B cell (primary cell): Measurements from ENCODE around the gene FAM184B. TPM values are rescaled to one million over a fixed set of nuclear protein-coding genes. Genes with fewer than 3 reads are reported as not detected.

ENCODE experiments used
- ATAC-seq: fragments of 200-7000 bp; cut with Tn5 transposase; one replicate; pipeline ENCODE4 v1.10.0; 2021; ENCODE audit warnings: low read depth, mild to moderate bottlenecking, moderate number of reproducible peaks, moderate library complexity
- CTCF ChIA-PET: fragments of 350-600 bp; sonication (Branson Sonifier 250); formaldehyde crosslinking; loops from one replicate; lab custom pipeline; 2021; ENCODE audit warnings: antibody characterized with exemption, inconsistent platforms; lab: Charles Lee
- POLR2A ChIA-PET: fragments of 350-600 bp; sonication (Branson Sonifier 250); formaldehyde crosslinking; loops from one replicate; lab custom pipeline; 2021; ENCODE audit warnings: antibody characterized with exemption; lab: Charles Lee
- DNase-seq: peaks from one replicate; pipeline ENCODE4 v3.0.0; 2013
- H2AFZ ChIP-seq: 2 replicates; pipeline ENCODE4 v1.6.1; 2012; ENCODE audit warnings: mild to moderate bottlenecking, low read depth, low read length; ENCODE audit not compliant: insufficient read depth, poor library complexity, severe bottlenecking
- H3K27ac ChIP-seq, 2 donors: 1 replicate in 1 of 2; 2 replicates in 1 of 2; pipeline ENCODE4 v1.5.1; 2012 to 2013; ENCODE audit warnings: low read length in 2 of 2, mild to moderate bottlenecking in 2 of 2, moderate library complexity in 1 of 2
- H3K27me3 ChIP-seq, 4 experiments: fragments of 200-600 bp in 1 of 4; sonication (generic) in 1 of 4; replicated peaks in 1 of 4; 1 replicate in 2 of 4; 2 replicates in 2 of 4; pipeline versions ENCODE4 v1.6.1 to v1.7.0; 2013 to 2016; ENCODE audit warnings: low read length in 3 of 4, mild to moderate bottlenecking in 2 of 4, mixed read lengths in 1 of 4, moderate library complexity in 1 of 4; ENCODE audit not compliant: insufficient read depth in 4 of 4, control insufficient read depth in 3 of 4; ENCODE audit errors: control extremely low read depth in 1 of 4
- H3K36me3 ChIP-seq, 2 experiments: replicated peaks in 1 of 2; 1 replicate in 1 of 2; 2 replicates in 1 of 2; pipeline versions ENCODE4 v1.6.1 to v1.7.1; 2013; ENCODE audit warnings: low read length in 1 of 2; ENCODE audit not compliant: insufficient read depth in 2 of 2, control insufficient read depth in 1 of 2; ENCODE audit errors: control extremely low read depth in 1 of 2, extremely low read depth in 1 of 2
- H3K4me1 ChIP-seq, 2 donors: fragments of 200-600 bp in 1 of 2; sonication (generic) in 1 of 2; 1 replicate in 1 of 2; 2 replicates in 1 of 2; pipeline versions ENCODE4 v1.5.1 to v1.6.1; 2013 to 2017; ENCODE audit warnings: low read length in 2 of 2; ENCODE audit not compliant: control insufficient read depth in 2 of 2, insufficient read depth in 2 of 2
- H3K4me2 ChIP-seq: replicated peaks from 2 replicates; pipeline ENCODE3; 2012; ENCODE audit warnings: mild to moderate bottlenecking, low read depth, low read length; ENCODE audit not compliant: poor library complexity, severe bottlenecking
- H3K4me3 ChIP-seq, 5 experiments: fragments of 200-600 bp in 1 of 5; sonication (generic) in 1 of 5; 1 replicate in 3 of 5; 2 replicates in 2 of 5; pipeline versions ENCODE4 v1.5.1 to v1.7.0; 2011 to 2016; ENCODE audit warnings: low read length in 4 of 5, mild to moderate bottlenecking in 4 of 5, low read depth in 2 of 5, control low read depth in 1 of 5, moderate library complexity in 1 of 5; ENCODE audit not compliant: insufficient read depth in 1 of 5; ENCODE audit errors: control extremely low read depth in 1 of 5, extremely low read depth in 1 of 5
- H3K79me2 ChIP-seq: fragments of 200-600 bp; sonication (generic); one replicate; pipeline ENCODE4 v1.6.0; 2016; ENCODE audit warnings: low read length; ENCODE audit not compliant: control insufficient read depth, insufficient read depth
- H3K9ac ChIP-seq: fragments of 200-600 bp; sonication (generic); 2 replicates; pipeline ENCODE4 v1.6.1; 2017; ENCODE audit warnings: mild to moderate bottlenecking, low read length, moderate library complexity
- H3K9me3 ChIP-seq, 3 donors: one replicate each; pipeline versions ENCODE4 v1.6.1 to v1.7.1; 2013; ENCODE audit warnings: low read length in 2 of 3; ENCODE audit not compliant: control insufficient read depth in 2 of 3, insufficient read depth in 1 of 3; ENCODE audit errors: control extremely low read depth in 1 of 3
- H4K20me1 ChIP-seq: 2 replicates; pipeline ENCODE4 v1.6.0; 2012; ENCODE audit warnings: mild to moderate bottlenecking, low read length; ENCODE audit not compliant: insufficient read depth, control insufficient read depth, poor library complexity, severe bottlenecking
- H3K27ac Mint-ChIP-seq: one replicate; pipeline ENCODE4 v1.8.0; 2021; ENCODE audit warnings: mixed read lengths
- H3K27me3 Mint-ChIP-seq: one replicate; pipeline ENCODE4 v1.8.0; 2021; ENCODE audit warnings: mixed read lengths
- H3K4me1 Mint-ChIP-seq: one replicate; pipeline ENCODE4 v1.8.0; 2021; ENCODE audit warnings: mixed read lengths
- H3K4me3 Mint-ChIP-seq: one replicate; pipeline ENCODE4 v1.8.0; 2021; ENCODE audit warnings: mixed read lengths
- H3K9me3 Mint-ChIP-seq: one replicate; pipeline ENCODE4 v1.8.0; 2022; ENCODE audit warnings: mixed read lengths; ENCODE audit not compliant: insufficient read depth
- EZH2 ChIP-seq: IDR thresholded peaks from 2 replicates; pipeline ENCODE4 v1.6.1; 2012; ENCODE audit warnings: borderline replicate concordance, low read depth, mild to moderate bottlenecking, moderate library complexity, low read length; ENCODE audit not compliant: insufficient read depth, poor library complexity, severe bottlenecking
- WGBS: methylation state at CpG from one replicate; pipeline ENCODE4 v1.1.5; 2013; ENCODE audit warnings: missing lambda C conversion rate; ENCODE audit not compliant: insufficient coverage; 5-methylcytosine and 5-hydroxymethylcytosine counted together
- intact Hi-C: fragments of 100-400 bp; cut with micrococcal nuclease; formaldehyde crosslinking; loops from one replicate; pipeline ENCODE4 v1.10.0; 2022
- polyA plus RNA-seq: library from polyadenylated mRNA; depleted of rRNA; stranded (reverse); fragments of >200 nt; gene quantifications from 2 replicates; pipeline ENCODE4 v1.2.3, GENCODE V29; 2012
- total RNA-seq, 2 donors: library from RNA; stranded (reverse); fragments of 120-200 nt in 1 of 2; gene quantifications; 1 replicate in 1 of 2; 2 replicates in 1 of 2; pipeline versions ENCODE4 v1.2.3 to v1.2.4, GENCODE V29; 2013 to 2022
- TF ChIP-seq, protein P1 (sequence below): fragments of 200-600 bp; IDR thresholded peaks from one replicate; pipeline ENCODE4 v1.8.0; 2022; ENCODE audit warnings: antibody characterized with exemption, mild to moderate bottlenecking

FAM184B gene
- total and polyA plus RNA-seq, 2 donors (not counting 1 experiment from before 2014, with no cell fraction given) = not detected

DNA sequence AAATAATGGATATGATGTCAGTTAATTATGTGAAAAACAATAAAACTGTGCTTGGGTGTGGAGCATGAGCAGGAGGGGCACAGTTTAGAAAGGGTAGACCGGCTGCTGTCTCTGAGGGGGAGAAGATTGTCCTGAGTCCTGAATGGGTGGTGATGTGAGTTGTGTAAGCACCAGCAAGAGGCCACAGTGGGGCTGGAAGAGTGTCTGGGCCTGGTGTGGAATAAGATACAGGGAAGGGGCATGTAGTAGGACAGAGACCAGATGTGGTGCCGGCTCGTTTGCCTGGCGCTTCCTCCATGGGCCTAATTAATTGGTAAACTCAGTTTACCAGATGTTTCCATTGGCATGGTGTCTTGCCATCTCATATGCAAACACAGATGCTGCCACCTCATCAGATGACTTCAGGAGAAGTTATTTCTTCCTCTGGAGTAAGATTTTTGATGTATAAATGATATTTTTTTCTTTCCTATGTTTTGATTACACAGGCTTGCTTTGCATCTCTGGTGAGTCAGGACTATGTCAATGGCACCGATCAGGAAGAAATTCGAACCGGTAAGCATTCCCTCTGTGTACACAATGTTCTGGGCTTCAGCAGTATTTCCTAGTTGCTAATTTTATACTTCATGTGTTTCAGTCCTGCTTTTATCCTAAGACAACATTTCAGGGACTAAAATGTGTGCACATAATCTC lies 161.9 kb downstream of the FAM184B start:
- DNase-seq = no peak
- intact Hi-C loops = no loop called here
- H4K20me1 ChIP-seq = peaks cover 73% of the 10 kb centered on the region
- CTCF ChIA-PET = no interaction called here
- POLR2A ChIA-PET = no interaction called here
- no peaks in the 10 kb centered on the region for H3K9me3 Mint-ChIP-seq
- peaks cover 4 to 68% of the 10 kb centered on the region in 2 experiments for H3K36me3 ChIP-seq
- no peak overlapping the region for H3K27ac Mint-ChIP-seq
- no peak for ATAC-seq
- peaks cover 16 to 31% of the 10 kb centered on the region in 2 donors for H3K4me1 ChIP-seq
- H3K4me2 ChIP-seq = no peak overlapping the region
- TF ChIP-seq EZH2 = no peak
- H3K9me3 ChIP-seq = no peaks in the 10 kb centered on the region
- no peaks in the 10 kb centered on the region for H3K27me3 ChIP-seq
- no peak overlapping the region for H3K27ac ChIP-seq
- WGBS = 96% methylated on average over 4 of the region's 7 CpGs
- no peak overlapping the region for H2AFZ ChIP-seq
- no peak overlapping the region for H3K4me3 Mint-ChIP-seq
- no peak overlapping the region for H3K9ac ChIP-seq
- peaks cover 88% of the 10 kb centered on the region for H3K79me2 ChIP-seq
- peaks cover 36% of the 10 kb centered on the region for H3K4me1 Mint-ChIP-seq
- H3K27me3 Mint-ChIP-seq = no peaks in the 10 kb centered on the region
- no peak overlapping the region for H3K4me3 ChIP-seq

DNA sequence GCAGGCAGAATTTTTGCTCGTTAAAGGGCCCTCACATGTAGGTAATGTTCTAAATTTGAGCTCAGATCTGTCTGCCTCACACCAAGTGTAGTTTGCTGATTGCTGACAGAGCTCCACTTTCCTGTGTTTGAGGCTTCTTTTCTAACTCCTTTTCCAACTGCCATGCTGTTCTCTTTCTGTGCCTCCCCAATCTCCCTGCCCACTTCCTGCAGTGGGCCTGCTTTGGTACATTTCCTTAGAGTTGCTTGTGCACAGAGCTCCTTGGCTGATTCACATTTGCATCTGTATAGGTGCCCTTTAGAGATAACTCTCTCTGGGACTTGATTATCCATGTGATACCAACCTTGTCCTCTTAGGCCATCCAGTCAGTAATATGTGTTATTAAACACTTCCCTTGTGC lies 162.5 kb downstream of the FAM184B start:
- ChIA-PET POLR2A (no interaction called here), CTCF (no interaction called here)
- no peaks in the 10 kb centered on the region for H3K27me3 Mint-ChIP-seq
- no peak overlapping the region for H3K27ac Mint-ChIP-seq
- Histone ChIP-seq H3K4me3 (no peak overlapping the region), H3K9me3 (no peaks in the 10 kb centered on the region), H3K27ac (no peak overlapping the region), H3K4me2 (no peak overlapping the region), H4K20me1 (peaks cover 73% of the 10 kb centered on the region), H3K4me1 (peaks cover 16 to 31% of the 10 kb centered on the region in 2 donors), H2AFZ (no peak overlapping the region), H3K27me3 (no peaks in the 10 kb centered on the region), H3K9ac (peak overlapping the region; percentile 1), H3K79me2 (peaks cover 94% of the 10 kb centered on the region), H3K36me3 (peaks cover 4 to 61% of the 10 kb centered on the region in 2 experiments)
- WGBS = 0% methylated on average over 1 of the region's 1 CpG
- TF ChIP-seq EZH2 = no peak
- TF ChIP-seq, protein P1, sequence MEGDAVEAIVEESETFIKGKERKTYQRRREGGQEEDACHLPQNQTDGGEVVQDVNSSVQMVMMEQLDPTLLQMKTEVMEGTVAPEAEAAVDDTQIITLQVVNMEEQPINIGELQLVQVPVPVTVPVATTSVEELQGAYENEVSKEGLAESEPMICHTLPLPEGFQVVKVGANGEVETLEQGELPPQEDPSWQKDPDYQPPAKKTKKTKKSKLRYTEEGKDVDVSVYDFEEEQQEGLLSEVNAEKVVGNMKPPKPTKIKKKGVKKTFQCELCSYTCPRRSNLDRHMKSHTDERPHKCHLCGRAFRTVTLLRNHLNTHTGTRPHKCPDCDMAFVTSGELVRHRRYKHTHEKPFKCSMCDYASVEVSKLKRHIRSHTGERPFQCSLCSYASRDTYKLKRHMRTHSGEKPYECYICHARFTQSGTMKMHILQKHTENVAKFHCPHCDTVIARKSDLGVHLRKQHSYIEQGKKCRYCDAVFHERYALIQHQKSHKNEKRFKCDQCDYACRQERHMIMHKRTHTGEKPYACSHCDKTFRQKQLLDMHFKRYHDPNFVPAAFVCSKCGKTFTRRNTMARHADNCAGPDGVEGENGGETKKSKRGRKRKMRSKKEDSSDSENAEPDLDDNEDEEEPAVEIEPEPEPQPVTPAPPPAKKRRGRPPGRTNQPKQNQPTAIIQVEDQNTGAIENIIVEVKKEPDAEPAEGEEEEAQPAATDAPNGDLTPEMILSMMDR = no peak
- no peak overlapping the region for H3K4me3 Mint-ChIP-seq
- intact Hi-C loops = no loop called here
- DNase-seq = no peak
- peaks cover 43% of the 10 kb centered on the region for H3K4me1 Mint-ChIP-seq
- no peak for ATAC-seq
- no peaks in the 10 kb centered on the region for H3K9me3 Mint-ChIP-seq
